ENCODE results near the gene HBG1.

The HBG1 gene

GRCh38 chr11:5224538-5225479 lies 24.8 kb downstream of the HBG1 start:
- DNase-seq = no peak

- no peak for DNase-seq
Observed at GRCh38 chr11:5223686-5224085, 26.0 kb downstream of the HBG1 start.

- no peak for DNase-seq
Observed at GRCh38 chr11:5223146-5223545, 26.5 kb downstream of the HBG1 start.

GRCh38 chr11:5210376-5210885 lies 39.2 kb downstream of the HBG1 start:
- no peak for DNase-seq

GRCh38 chr11:5204787-5205186 lies 44.9 kb downstream of the HBG1 start:
- DNase-seq = no peak

GRCh38 chr11:5203366-5203765 lies 46.3 kb downstream of the HBG1 start:
- no peak for DNase-seq

- DNase-seq = no peak
Observed at GRCh38 chr11:5200582-5200981, 49.1 kb downstream of the HBG1 start, which contains the start of gene OR51V1. OR51V1 (minus strand) TSS chr11:5200682; CDS start chr11:5200682, 0 bp downstream.

GRCh38 chr11:5198285-5198684 lies 51.4 kb downstream of the HBG1 start:
- no peak for DNase-seq
